Pancreas (tissue), 10 donors: Measurements from ENCODE around the gene ZFAND5. TPM values are rescaled to one million over a fixed set of nuclear protein-coding genes. Genes with fewer than 3 reads are reported as not detected.

Experiments used
- ATAC-seq, 4 donors: fragments of 200-7000 bp; cut with Tn5 transposase; one replicate each; pipeline versions ENCODE4 v1.8.0 to v1.9.1; 2020; ENCODE audit warnings: mild to moderate bottlenecking in 4 of 4, moderate library complexity in 4 of 4
- DNase-seq, 6 donors: peaks; one replicate each; pipeline ENCODE4 v3.0.0-alpha.2; 2020
- FAIRE-seq: peaks from 2 replicates; lab custom pipeline; 2012; peaks lifted over from hg19 to GRCh38; lab: Jason Lieb, UNC
- H3K27ac ChIP-seq, 4 donors: fragments of 200-600 bp; sonication (generic); 1 replicate in 3 of 4; 2 replicates in 1 of 4; pipeline versions ENCODE4 v1.5.0 to v1.8.0; 2020
- H3K27me3 ChIP-seq, 4 donors: fragments of 200-600 bp; one replicate each; pipeline ENCODE4 v1.8.0; 2021
- H3K36me3 ChIP-seq, 3 donors: fragments of 200-600 bp; sonication (generic) in 1 of 3; one replicate each; pipeline versions ENCODE4 v1.5.0 to v1.8.0; 2020 to 2021
- H3K4me1 ChIP-seq, 3 donors: fragments of 200-600 bp; one replicate each; pipeline ENCODE4 v1.8.0; 2021
- H3K4me3 ChIP-seq, 4 donors: fragments of 200-600 bp; sonication (generic) in 2 of 4; one replicate each; pipeline versions ENCODE4 v1.5.0 to v1.8.0; 2020 to 2021
- H3K9me3 ChIP-seq, 4 donors: fragments of 200-600 bp; one replicate each; pipeline ENCODE4 v1.8.0; 2021
- CTCF ChIP-seq, 4 donors: fragments of 200-600 bp; sonication (generic) in 3 of 4; IDR thresholded peaks; one replicate each; pipeline versions ENCODE4 v1.5.0 to v1.8.0; 2021; ENCODE audit warnings: antibody characterized with exemption in 4 of 4
- WGBS, 2 donors: extraction: QIAGEN DNeasy Blood & Tissue Kit; methylation state at CpG; one replicate each; pipeline ENCODE4 v1.1.7; 2013; 5-methylcytosine and 5-hydroxymethylcytosine counted together
- intact Hi-C, 3 donors: fragments of 100-400 bp; cut with DNase I; formaldehyde crosslinking; loops; one replicate each; pipeline versions ENCODE4 v1.11.1 to v1.14.2; 2022
- polyA plus RNA-seq, 2 donors: library from polyadenylated mRNA; stranded (reverse); fragments of 200-250 nt; gene quantifications; one replicate each; pipeline ENCODE4 v1.2.3, GENCODE V29; 2013
- total RNA-seq, 6 donors: library from RNA; stranded (reverse); fragmentation: NEBNext Ultra II Directional in 4 of 6; extraction: Animal tissue kit (Norgen Biotek cat#: 25700) in 4 of 6; gene quantifications; one replicate each; pipeline versions ENCODE4 v1.2.1 to v1.2.4, GENCODE V29; 2021 to 2023
- donor health status: healthy with polysubstance abuse.
- donor health status: DM: no; HTN: no; CAD: no; lungs with moderate emphysema.
- donor health status: DM: no; HTN: no; CAD: no.
- donor health status: control.
- donor health status: control.
- donor health status: Bipolar disorder and iron deficiency.
- donor health status: DM: yes; HTN: yes; CAD: no.
- donor health status: DM: no; HTN: no; CAD: no.
- donor health status: DM: no; HTN: no; CAD: no.
- donor health status: DM: yes; HTN: yes; CAD: no.

Gene ZFAND5
- total and polyA plus RNA-seq, 8 donors, result 47.8 to 98.6 (median 70.8) TPM

GRCh38 chr9:72315089-72315509 lies 49.9 kb downstream of the ZFAND5 start:
- FAIRE-seq, result no peak
- Histone ChIP-seq H3K9me3 (no peaks in the 10 kb centered on the region), H3K36me3 (no peaks in the 10 kb centered on the region), H3K4me1 (peaks cover 0 to 18% (median 11%) of the 10 kb centered on the region in 3 donors), H3K27me3 (no peaks in the 10 kb centered on the region), H3K4me3 (peak overlapping the region in 1 of 4 donors; percentile 10), H3K27ac (peak overlapping the region; percentile 39 to 82 (median 60))
- peak; percentile 69 to 88 (median 81) for ATAC-seq
- WGBS, 2 donors, result 1 to 2% methylated on average over 5 of the region's 5 CpGs
- intact Hi-C loops, result no loop called here
- peak; percentile 41 to 67 (median 52) for DNase-seq
- TF ChIP-seq CTCF (IDR thresholded peaks at IDR 0.05), result no peak

- DNase-seq (no peak), FAIRE-seq (no peak), ATAC-seq (no peak)
- H3K9me3 ChIP-seq, result no peaks in the 10 kb centered on the region
- peaks cover 8 to 18% (median 11%) of the 10 kb centered on the region in 3 donors for H3K4me1 ChIP-seq
- H3K4me3 ChIP-seq, result no peak overlapping the region
- H3K27me3 ChIP-seq, result no peaks in the 10 kb centered on the region
- intact Hi-C loops, result no loop called here
- no peak for TF ChIP-seq CTCF (IDR thresholded peaks at IDR 0.05)
- WGBS, 2 donors, result 91 to 96% methylated on average over 3 of the region's 3 CpGs
- peak overlapping the region in 1 of 4 donors; percentile 80 for H3K27ac ChIP-seq
- H3K36me3 ChIP-seq, result no peaks in the 10 kb centered on the region
These were observed 51.5 kb downstream of the ZFAND5 start for GRCh38 chr9:72313507-72313906.

GRCh38 chr9:72312386-72312987 lies 52.5 kb downstream of the ZFAND5 start:
- DNase-seq (no peak), ATAC-seq (no peak), FAIRE-seq (no peak)
- intact Hi-C loops, result no loop called here
- Histone ChIP-seq H3K4me1 (peaks cover 8 to 18% (median 11%) of the 10 kb centered on the region in 3 donors), H3K4me3 (no peak overlapping the region), H3K9me3 (no peaks in the 10 kb centered on the region), H3K36me3 (no peaks in the 10 kb centered on the region), H3K27me3 (no peaks in the 10 kb centered on the region), H3K27ac (no peak overlapping the region)
- 75 to 81% methylated on average over 10 of the region's 10 CpGs for WGBS, 2 donors
- no peak for TF ChIP-seq CTCF (IDR thresholded peaks at IDR 0.05)

GRCh38 chr9:72309364-72310133 lies 55.5 kb downstream of the ZFAND5 start:
- FAIRE-seq (no peak), ATAC-seq (no peak), DNase-seq (no peak)
- WGBS, 2 donors, result 44 to 46% methylated on average over 4 of the region's 4 CpGs
- Histone ChIP-seq H3K4me1 (peaks cover 3 to 8% (median 4%) of the 10 kb centered on the region in 3 donors), H3K27me3 (no peaks in the 10 kb centered on the region), H3K9me3 (no peaks in the 10 kb centered on the region), H3K27ac (no peak overlapping the region), H3K4me3 (no peak overlapping the region), H3K36me3 (no peaks in the 10 kb centered on the region)
- intact Hi-C loops, result loop anchor here in 1 of 3 donors (10.0 kb wide), 1 partner anchor 45 kb away; no protein-coding TSS in a partner anchor
- TF ChIP-seq CTCF (IDR thresholded peaks at IDR 0.05), result no peak
